Naive B cell (primary cell): Measurements from ENCODE around the gene CDH23. TPM values are rescaled to one million over a fixed set of nuclear protein-coding genes. Genes with fewer than 3 reads are reported as not detected.

ENCODE experiments used
- ATAC-seq, 2 donors: fragments of 150-1000 bp; cut with Tn5 transposase; 2 replicates each; pipeline ENCODE4 v1.10.0; 2021; ENCODE audit warnings: low read depth in 2 of 2, mild to moderate bottlenecking in 2 of 2, moderate library complexity in 2 of 2
- DNase-seq: peaks from one replicate; pipeline ENCODE4 v3.0.0; 2022
- H3K27ac Mint-ChIP-seq, 6 donors: one replicate each; pipeline ENCODE4 v1.8.0; 2020 to 2022; ENCODE audit warnings: mild to moderate bottlenecking in 6 of 6, mixed read lengths in 6 of 6, moderate library complexity in 5 of 6, inconsistent platforms in 2 of 6
- H3K27me3 Mint-ChIP-seq, 3 donors: one replicate each; pipeline ENCODE4 v1.8.0; 2021 to 2022; ENCODE audit warnings: mixed read lengths in 3 of 3, mild to moderate bottlenecking in 1 of 3
- H3K36me3 Mint-ChIP-seq, 2 donors: one replicate each; pipeline ENCODE4 v1.8.0; 2020 to 2022; ENCODE audit warnings: mixed read lengths in 2 of 2, inconsistent platforms in 1 of 2, mild to moderate bottlenecking in 1 of 2
- H3K4me1 Mint-ChIP-seq, 3 donors: one replicate each; pipeline ENCODE4 v1.8.0; 2020 to 2022; ENCODE audit warnings: mixed read lengths in 3 of 3, inconsistent platforms in 1 of 3, mild to moderate bottlenecking in 1 of 3, moderate library complexity in 1 of 3
- H3K4me3 Mint-ChIP-seq, 8 donors: one replicate each; pipeline ENCODE4 v1.8.0; 2020 to 2022; ENCODE audit warnings: mild to moderate bottlenecking in 8 of 8, mixed read lengths in 8 of 8, moderate library complexity in 8 of 8, inconsistent platforms in 2 of 8
- H3K9me3 Mint-ChIP-seq, 7 donors: one replicate each; pipeline ENCODE4 v1.8.0; 2020 to 2022; ENCODE audit warnings: mixed read lengths in 7 of 7, mild to moderate bottlenecking in 5 of 7, inconsistent platforms in 2 of 7, moderate library complexity in 1 of 7
- polyA plus RNA-seq, 6 donors: library from polyadenylated mRNA; unstranded; fragments of 300-500 nt; fragmentation: Illumina TruSeq; gene quantifications; one replicate each; pipeline ENCODE4 v1.2.3, GENCODE V29; 2021; ENCODE audit warnings: low read depth in 6 of 6

CDH23 gene
- polyA plus RNA-seq, 6 donors from 2014 or later: 0.05 to 0.62 (median 0.21) TPM; not detected in 2

- Mint-ChIP-seq H3K27ac (peak overlapping the region in 1 of 6 donors; percentile 32), H3K4me1 (peaks cover 10 to 29% (median 22%) of the 10 kb centered on the region in 3 donors), H3K36me3 (no peaks in the 10 kb centered on the region), H3K4me3 (no peak overlapping the region), H3K9me3 (no peaks in the 10 kb centered on the region), H3K27me3 (peaks cover 7 to 16% (median 8%) of the 10 kb centered on the region in 3 donors)
- no peak for DNase-seq
- no peak for ATAC-seq
These were observed 245.3 kb downstream of the CDH23 start for GRCh38 chr10:71641986-71642385.

GRCh38 chr10:71643904-71644303, 247.2 kb downstream of the CDH23 start:
- no peaks in the 10 kb centered on the region for H3K36me3 Mint-ChIP-seq
- peaks cover 0 to 5% (median 4%) of the 10 kb centered on the region in 3 donors for H3K27me3 Mint-ChIP-seq
- H3K4me3 Mint-ChIP-seq: no peak overlapping the region
- ATAC-seq (no peak), DNase-seq (no peak)
- no peaks in the 10 kb centered on the region for H3K9me3 Mint-ChIP-seq
- peak overlapping the region in 1 of 6 donors; percentile 89 for H3K27ac Mint-ChIP-seq
- peaks cover 4 to 25% (median 12%) of the 10 kb centered on the region in 3 donors for H3K4me1 Mint-ChIP-seq

GRCh38 chr10:71644307-71645180, 247.8 kb downstream of the CDH23 start:
- Mint-ChIP-seq H3K27me3 (peaks cover 0 to 4% (median 4%) of the 10 kb centered on the region in 3 donors), H3K27ac (no peak overlapping the region), H3K4me1 (peaks cover 8 to 28% (median 16%) of the 10 kb centered on the region in 3 donors), H3K36me3 (no peaks in the 10 kb centered on the region), H3K9me3 (no peaks in the 10 kb centered on the region), H3K4me3 (no peak overlapping the region)
- ATAC-seq (no peak), DNase-seq (no peak)

GRCh38 chr10:71645185-71645584, 248.5 kb downstream of the CDH23 start:
- no peak overlapping the region for H3K27ac Mint-ChIP-seq
- no peaks in the 10 kb centered on the region for H3K36me3 Mint-ChIP-seq
- H3K27me3 Mint-ChIP-seq: peaks cover 0 to 4% (median under 1%) of the 10 kb centered on the region in 3 donors

GRCh38 chr10:71646037-71646436, 249.3 kb downstream of the CDH23 start:
- DNase-seq (no peak), ATAC-seq (no peak)
- no peaks in the 10 kb centered on the region for H3K9me3 Mint-ChIP-seq
- H3K36me3 Mint-ChIP-seq: no peaks in the 10 kb centered on the region
- no peak overlapping the region for H3K4me3 Mint-ChIP-seq
- H3K27me3 Mint-ChIP-seq: peaks cover 0 to 8% (median 0%) of the 10 kb centered on the region in 3 donors
- H3K4me1 Mint-ChIP-seq: peaks cover 8 to 31% (median 16%) of the 10 kb centered on the region in 3 donors
- peak overlapping the region in 1 of 6 donors; percentile 36 for H3K27ac Mint-ChIP-seq

More at GRCh38 chr10:71645185-71645584, 248.5 kb downstream of the CDH23 start:
- ATAC-seq (no peak), DNase-seq (no peak)
- no peaks in the 10 kb centered on the region for H3K9me3 Mint-ChIP-seq
- H3K4me3 Mint-ChIP-seq: no peak overlapping the region
- H3K4me1 Mint-ChIP-seq: peaks cover 8 to 28% (median 16%) of the 10 kb centered on the region in 3 donors

- H3K27ac Mint-ChIP-seq: peak overlapping the region in 1 of 6 donors; percentile 47
- no peak overlapping the region for H3K4me3 Mint-ChIP-seq
- ATAC-seq: no peak
- H3K36me3 Mint-ChIP-seq: no peaks in the 10 kb centered on the region
- DNase-seq: no peak
- peaks cover 8 to 31% (median 16%) of the 10 kb centered on the region in 3 donors for H3K4me1 Mint-ChIP-seq
- peaks cover 0 to 4% (median 0%) of the 10 kb centered on the region in 3 donors for H3K27me3 Mint-ChIP-seq
- peaks cover 0 to 3% (median 0%) of the 10 kb centered on the region in 7 donors for H3K9me3 Mint-ChIP-seq
These were observed 250.0 kb downstream of the CDH23 start for GRCh38 chr10:71646592-71647292.

GRCh38 chr10:71647526-71648253, 251.0 kb downstream of the CDH23 start:
- no peak for ATAC-seq

GRCh38 chr10:71648254-71648932, 251.7 kb downstream of the CDH23 start:
- Mint-ChIP-seq H3K9me3 (peaks cover 0 to 3% (median 0%) of the 10 kb centered on the region in 7 donors), H3K27ac (no peak overlapping the region), H3K4me3 (no peak overlapping the region), H3K27me3 (peaks cover 0 to 4% (median 0%) of the 10 kb centered on the region in 3 donors), H3K36me3 (no peaks in the 10 kb centered on the region), H3K4me1 (peaks cover 11 to 29% (median 16%) of the 10 kb centered on the region in 3 donors)
- DNase-seq: no peak
- no peak for ATAC-seq

More at GRCh38 chr10:71647526-71648253, 251.0 kb downstream of the CDH23 start:
- H3K27me3 Mint-ChIP-seq: peaks cover 0 to 4% (median 0%) of the 10 kb centered on the region in 3 donors
- DNase-seq: no peak
- H3K36me3 Mint-ChIP-seq: no peaks in the 10 kb centered on the region
- H3K27ac Mint-ChIP-seq: peak overlapping the region in 1 of 6 donors; percentile 54
- H3K4me3 Mint-ChIP-seq: no peak overlapping the region
- H3K4me1 Mint-ChIP-seq: peaks cover 8 to 31% (median 16%) of the 10 kb centered on the region in 3 donors
- peaks cover 0 to 3% (median 0%) of the 10 kb centered on the region in 7 donors for H3K9me3 Mint-ChIP-seq

- ATAC-seq (no peak), DNase-seq (no peak)
- peaks cover 0 to 3% (median 0%) of the 10 kb centered on the region in 7 donors for H3K9me3 Mint-ChIP-seq
- H3K4me3 Mint-ChIP-seq: no peak overlapping the region
- peak overlapping the region in 1 of 6 donors; percentile 88 for H3K27ac Mint-ChIP-seq
- H3K27me3 Mint-ChIP-seq: peaks cover 0 to 4% (median 0%) of the 10 kb centered on the region in 3 donors
- H3K36me3 Mint-ChIP-seq: no peaks in the 10 kb centered on the region
- H3K4me1 Mint-ChIP-seq: peaks cover 11 to 24% (median 11%) of the 10 kb centered on the region in 3 donors
These were observed 252.2 kb downstream of the CDH23 start for GRCh38 chr10:71648933-71649320.

- Mint-ChIP-seq H3K27me3 (peaks cover 0 to 4% (median 0%) of the 10 kb centered on the region in 3 donors), H3K36me3 (no peaks in the 10 kb centered on the region), H3K4me3 (no peak overlapping the region), H3K4me1 (peaks cover 8 to 17% (median 11%) of the 10 kb centered on the region in 3 donors), H3K27ac (no peak overlapping the region), H3K9me3 (peaks cover 0 to 3% (median 0%) of the 10 kb centered on the region in 7 donors)
- ATAC-seq (peak; percentile 13 to 42), DNase-seq (no peak)
These were observed 252.9 kb downstream of the CDH23 start for GRCh38 chr10:71649631-71650030.

GRCh38 chr10:71650397-71650796, 253.7 kb downstream of the CDH23 start:
- Mint-ChIP-seq H3K27me3 (peaks cover 0 to 9% (median 5%) of the 10 kb centered on the region in 3 donors), H3K27ac (no peak overlapping the region), H3K9me3 (peaks cover 0 to 3% (median 0%) of the 10 kb centered on the region in 7 donors), H3K4me1 (peaks cover 5 to 10% (median 8%) of the 10 kb centered on the region in 3 donors), H3K36me3 (no peaks in the 10 kb centered on the region), H3K4me3 (no peak overlapping the region)
- ATAC-seq: no peak
- no peak for DNase-seq

GRCh38 chr10:71651428-71651827, 254.7 kb downstream of the CDH23 start:
- Mint-ChIP-seq H3K9me3 (peaks cover 0 to 3% (median 0%) of the 10 kb centered on the region in 7 donors), H3K4me1 (peaks cover 5 to 8% (median 6%) of the 10 kb centered on the region in 3 donors), H3K4me3 (no peak overlapping the region), H3K36me3 (no peaks in the 10 kb centered on the region), H3K27ac (no peak overlapping the region), H3K27me3 (peaks cover 0 to 11% (median 7%) of the 10 kb centered on the region in 3 donors)
- DNase-seq (no peak), ATAC-seq (no peak)
